ENCODE measurements around the gene CUL2.
"Not testable (repeated sequence)": the region's sequence is repeated elsewhere in the genome, so short reads cannot be mapped to it uniquely, and the experiment has no call there.

Gene CUL2

DNA sequence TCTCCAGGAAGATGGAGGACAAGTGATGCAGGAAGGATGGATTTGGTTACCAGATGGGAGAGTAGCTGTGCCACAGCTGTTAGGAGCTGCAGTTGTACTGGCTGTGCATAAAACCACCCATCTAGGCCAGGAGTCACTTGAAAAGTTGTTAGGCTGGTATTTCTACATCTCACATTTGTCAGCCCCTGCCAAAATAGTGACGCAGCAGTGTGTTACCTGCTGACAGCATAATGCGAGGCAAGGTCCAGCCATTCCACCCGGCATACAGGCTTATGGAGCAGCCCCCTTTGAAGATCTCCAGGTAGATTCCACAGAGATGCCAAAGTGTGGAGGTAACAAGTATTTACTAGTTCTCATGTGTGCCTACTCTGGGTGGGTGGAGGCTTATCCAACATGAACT lies 116.4 kb downstream of the CUL2 start:
- not testable (repeated sequence) for DNase-seq

DNA sequence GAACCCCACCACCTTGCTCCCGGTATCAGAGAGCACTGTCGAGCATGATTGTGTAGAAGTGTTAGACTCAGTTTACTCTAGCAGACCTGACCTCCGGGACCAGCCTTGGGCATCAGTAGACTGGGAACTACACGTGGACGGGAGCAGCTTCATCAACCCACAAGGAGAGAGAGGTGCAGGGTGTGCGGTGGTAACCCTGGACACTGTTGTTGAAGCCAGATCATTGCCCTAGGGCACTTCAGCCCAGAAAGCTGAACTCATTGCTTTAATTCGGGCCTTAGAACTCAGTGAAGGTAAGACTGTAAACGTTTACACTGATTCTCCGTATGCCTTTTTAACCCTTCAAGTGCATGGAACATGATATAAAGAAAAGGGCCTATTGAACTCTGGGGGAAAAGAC lies 117.0 kb downstream of the CUL2 start:
- DNase-seq = not testable (repeated sequence)

DNA sequence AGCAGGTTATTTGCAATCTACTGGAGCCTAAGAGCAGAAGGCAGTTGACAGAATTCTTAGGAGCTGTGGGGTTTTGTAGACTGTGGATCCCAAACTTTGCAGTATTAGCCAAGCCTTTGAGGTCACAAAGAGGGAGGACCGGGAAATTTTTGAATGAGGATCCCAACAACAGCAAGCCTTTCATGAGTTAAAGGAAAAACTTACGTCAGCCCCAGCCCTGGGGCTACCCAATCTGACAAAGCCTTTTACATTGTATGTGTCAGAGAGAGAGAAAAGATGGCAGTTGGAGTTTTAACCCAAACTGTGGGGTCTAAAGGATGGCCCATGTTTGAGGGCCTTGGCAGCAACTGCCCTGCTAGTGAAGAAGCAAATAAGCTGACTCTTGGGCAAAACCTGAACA lies 117.5 kb downstream of the CUL2 start:
- DNase-seq = not testable (repeated sequence)

DNA sequence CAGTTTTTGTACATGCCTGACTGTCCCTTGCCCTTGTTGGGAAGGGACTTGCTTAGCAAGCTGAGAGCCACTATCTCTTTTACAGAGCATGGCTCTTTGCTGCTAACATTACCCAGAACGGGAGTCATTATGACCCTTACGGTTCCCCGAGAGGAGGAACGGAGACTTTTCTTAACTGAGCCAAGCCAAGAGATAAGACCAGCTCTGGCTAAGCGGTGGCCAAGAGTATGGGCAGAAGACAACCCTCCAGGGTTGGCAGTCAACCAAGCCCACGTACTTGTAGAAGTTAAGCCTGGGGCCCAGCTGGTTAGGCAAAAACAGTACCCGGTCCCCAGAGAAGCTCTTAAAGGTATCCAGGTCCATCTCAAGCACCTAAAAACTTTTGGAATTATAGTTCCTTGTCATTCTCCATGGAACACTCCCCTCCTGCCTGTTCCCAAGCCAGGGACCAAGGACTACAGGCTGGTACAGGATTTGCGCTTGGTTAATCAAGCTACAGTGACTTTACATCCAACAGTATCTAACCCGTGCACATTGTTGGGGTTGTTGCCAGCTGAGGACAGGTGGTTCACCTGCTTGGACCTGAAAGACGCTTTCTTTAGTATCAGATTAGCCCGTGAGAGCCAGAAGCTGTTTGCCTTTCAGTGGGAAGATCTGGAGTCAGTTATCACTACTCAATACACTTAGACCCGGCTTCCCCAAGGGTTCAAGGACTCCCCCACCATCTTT lies 118.4 kb downstream of the CUL2 start:
- not testable (repeated sequence) for DNase-seq

DNA sequence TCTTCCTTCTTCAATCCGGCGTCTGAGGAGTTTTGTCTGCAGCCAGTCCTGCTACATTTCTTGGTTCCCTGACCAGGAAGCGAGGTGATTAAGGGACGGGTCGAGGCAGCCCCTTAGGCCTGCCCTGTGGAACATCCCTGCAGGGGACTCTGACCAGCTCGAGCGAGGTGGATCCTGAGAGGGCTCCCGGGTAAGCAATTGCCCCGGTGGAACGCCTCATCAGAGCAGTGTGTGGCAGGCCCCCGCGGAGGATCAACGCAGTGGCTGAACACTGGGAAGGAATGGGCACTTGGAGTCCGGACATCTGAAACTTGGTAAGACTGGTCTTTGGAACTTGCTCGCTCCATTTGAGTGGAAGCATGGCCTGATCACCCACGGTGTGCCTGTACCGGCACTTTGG lies 121.0 kb downstream of the CUL2 start:
- no peak for DNase-seq

DNA sequence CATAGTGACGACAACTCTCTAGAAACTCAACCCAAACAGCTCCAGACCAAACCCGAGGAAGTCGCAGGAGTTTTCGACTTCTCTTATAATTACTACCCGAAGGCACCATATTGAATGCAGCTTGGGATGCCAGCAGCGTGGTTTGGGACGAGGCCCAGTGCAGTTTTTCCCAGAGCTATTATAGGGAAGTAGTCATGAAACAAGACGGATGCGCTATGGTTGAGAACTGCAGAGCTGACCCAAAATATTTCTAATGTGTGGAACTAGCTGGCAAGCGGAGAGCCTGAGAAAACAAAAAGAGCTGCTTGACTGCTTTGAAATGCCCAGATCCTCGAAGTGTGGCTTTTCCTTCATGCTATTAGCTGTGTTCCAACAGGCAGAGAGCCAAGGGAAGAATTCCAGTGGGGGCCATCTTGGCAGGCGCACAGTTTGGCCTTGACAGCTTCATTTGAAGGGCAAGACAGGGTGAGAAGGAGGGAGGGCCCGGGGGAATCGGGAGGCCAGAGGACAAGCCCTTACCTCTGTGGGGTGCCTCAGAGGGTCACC lies 122.7 kb downstream of the CUL2 start:
- DNase-seq = no peak

DNA sequence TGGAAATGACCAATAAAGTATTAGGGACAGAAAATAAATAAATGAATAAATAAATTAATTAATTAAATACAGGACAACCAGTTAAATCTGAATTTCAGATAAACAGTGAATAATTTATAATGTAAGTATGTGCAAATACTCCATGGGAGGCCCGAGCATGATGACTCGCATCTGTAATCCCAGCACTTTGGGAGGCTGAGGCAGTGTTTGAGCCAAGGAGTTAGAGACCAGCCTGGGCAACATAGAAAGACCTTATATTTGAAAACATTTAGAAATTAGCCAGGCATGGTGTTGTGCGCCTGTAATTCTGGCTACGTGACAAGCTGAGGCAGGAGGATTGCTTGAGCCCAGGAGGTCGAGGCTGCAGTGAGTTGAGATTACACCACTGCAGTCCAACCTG lies 123.7 kb downstream of the CUL2 start:
- no peak for DNase-seq

DNA sequence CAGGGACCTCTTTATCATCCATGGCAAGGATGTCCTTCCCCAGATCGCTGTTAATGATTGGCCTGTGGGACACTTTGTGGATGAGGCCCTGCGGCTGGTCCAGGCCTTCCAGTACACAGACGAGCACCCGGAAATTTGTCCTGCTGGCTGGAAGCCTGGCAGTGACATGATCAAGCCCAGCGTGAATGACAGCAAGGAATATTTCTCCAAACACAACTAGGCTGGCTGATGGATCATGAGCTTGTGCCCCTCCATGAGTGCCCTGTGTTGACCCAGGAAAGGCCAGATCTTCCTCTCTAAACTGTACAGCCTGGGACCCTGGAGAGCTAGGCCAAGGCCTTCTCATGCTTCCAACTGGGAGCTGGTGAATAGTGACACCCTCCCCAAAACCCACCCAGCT lies 124.1 kb downstream of the CUL2 start:
- DNase-seq = no peak

DNA sequence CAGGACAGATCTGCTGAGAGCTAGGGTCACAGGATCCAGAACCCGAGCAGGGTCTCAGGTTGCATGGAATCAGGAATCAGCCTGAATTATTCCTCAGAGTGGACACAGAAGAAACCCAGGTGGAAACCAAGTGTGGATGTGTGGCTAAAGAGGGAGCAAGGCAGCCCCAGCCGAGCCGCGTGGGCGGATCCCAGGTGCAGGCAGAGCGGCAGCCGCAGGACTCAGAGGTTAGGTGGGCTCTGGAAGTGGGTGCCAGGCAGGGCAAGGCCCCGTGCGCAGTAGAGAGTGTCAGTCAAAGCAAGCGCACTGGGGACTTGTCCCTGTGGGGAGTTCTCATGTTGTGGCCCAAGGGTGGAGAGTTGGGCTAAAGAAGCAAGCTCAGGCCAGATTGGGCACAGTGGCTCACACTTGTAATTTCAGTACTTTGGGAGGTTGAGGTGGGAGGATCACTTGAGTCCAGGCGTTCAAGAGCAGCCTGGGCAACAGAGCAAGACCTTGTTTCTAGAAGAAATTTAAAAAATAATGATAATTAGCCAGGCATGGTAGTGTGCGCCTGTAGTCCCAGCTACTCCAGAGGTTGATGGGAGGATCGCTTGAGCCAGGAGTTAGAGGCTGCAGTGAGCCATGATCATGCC lies 125.9 kb downstream of the CUL2 start:
- no peak for DNase-seq

DNA sequence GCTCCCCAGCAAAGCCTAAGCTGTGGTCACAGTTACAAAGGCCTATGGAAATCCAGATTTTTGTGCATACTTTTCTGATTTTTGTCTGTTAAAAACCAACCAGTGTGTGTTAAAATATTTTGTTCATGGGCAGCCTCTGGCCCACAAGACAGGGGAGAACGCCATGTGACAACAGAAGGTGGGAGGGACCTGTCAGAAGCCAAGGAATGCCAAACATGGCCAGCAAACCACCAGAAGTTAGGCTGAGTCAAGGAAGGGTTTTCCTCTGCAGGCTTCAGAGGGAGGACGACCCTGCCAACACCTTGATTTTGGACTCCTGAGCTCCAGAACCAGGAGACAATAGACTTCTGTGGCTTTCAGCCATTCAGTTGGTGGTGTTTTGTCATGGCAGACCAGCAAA lies 127.3 kb downstream of the CUL2 start:
- no peak for DNase-seq

DNA sequence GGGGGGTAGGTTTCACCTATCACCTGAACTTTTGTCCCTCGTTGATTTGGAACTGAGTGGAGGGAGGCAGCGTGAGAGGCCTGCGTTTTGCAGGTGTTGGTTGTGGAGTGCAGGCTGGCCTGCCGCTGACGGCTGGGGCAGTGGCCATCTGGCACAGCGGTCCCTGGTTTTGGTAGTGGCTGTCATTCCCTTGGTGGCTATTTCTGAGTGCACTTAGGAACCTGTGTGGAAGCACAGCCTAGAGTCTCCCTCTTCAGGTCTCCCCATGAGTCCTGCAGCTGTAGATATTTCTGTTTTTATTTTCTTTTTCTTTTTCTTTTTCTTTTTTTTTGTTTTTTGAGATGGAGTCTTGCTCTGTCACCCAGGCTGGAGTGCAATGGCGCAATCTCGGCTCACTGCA lies 129.2 kb downstream of the CUL2 start:
- DNase-seq = no peak

DNA sequence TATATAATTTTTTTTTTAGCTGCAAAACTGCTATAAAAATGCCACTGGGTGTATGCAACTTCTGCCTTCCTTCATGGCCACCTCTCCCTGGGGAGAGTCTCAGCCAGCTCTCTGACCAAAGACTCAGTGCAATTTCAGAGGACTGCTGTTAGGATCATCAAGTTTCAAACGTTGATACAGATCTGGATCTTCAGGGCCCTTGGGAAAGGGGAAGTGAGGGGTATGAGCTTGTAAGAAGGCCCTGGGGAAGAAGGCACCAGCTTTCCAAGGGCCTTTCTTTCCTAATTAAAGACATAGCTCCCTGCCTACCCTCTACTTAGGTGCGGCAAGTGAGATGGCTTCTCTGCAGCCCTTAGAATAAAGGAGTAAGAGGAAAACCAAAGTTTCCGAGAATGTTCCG lies 130.4 kb downstream of the CUL2 start:
- no peak for DNase-seq

DNA sequence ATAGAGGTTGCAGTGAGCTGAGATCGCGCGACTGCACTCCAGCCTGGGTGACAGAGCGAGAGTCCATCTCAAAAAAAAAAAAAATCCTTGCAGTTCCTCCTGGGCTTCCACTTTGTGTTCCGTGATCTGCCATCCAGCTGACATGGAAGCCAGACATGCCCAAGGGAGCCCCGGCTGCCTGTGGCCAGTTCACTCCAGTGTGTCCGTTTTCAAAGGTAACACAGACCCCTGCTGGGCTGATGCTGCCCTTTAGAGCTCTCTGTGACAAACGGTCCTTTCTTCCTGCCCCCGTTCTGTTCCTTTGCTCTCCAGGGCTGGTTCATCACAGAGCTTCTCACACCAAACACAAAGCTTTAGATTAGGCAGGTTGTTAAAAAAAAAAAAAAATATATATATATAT lies 130.8 kb downstream of the CUL2 start:
- no peak for DNase-seq

Data from CD4-positive, alpha-beta T cell treated with Interferon gamma for 1 hour (primary cell).